GM19395 (cell line): ENCODE data around the gene MAGEH1.

Experiments
- ATAC-seq: cut with Tn5 transposase; IDR thresholded peaks from one replicate; pipeline ENCODE4 v1.9.1; 2021; ENCODE audit warnings: mild to moderate bottlenecking, moderate library complexity; ENCODE audit not compliant: unreplicated experiment

The MAGEH1 gene

DNA sequence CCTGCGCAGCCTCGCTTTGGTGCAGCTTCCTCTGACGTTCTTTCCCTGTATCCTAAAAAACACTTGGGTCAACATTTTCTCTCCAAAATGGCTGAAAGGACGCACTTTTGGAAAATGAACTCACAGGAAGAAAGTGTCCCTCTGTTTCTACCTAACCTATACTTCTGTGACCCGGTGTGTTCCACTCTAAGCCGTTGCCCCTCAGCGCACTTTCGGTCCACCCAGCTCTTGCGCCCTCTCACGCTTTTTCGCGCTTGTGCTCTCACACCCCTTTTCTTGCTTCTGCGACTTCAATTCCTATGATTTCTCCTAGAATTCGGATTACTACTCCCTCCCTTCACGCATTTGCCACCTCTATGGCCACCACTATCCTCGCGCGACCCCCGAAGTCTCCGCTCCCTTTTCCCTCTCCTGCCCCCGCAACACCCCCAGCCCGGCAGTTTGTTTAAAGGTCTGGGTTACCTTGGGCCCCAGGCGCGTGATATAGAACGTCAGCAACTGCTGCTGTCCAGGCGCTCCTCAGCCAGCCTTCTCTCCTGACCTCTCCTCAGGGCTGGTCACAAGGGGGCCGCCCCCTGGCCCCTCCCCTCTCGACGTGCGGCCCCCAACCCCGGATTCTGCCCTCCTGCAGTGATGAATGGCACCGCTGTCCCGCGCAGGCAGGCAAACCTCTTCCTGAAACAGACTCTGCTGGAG, 37.5 kb downstream of the MAGEH1 start, which contains the start of gene USP51:
TSS of gene USP51 (minus strand) at position 535 of the 696 bp plus-strand sequence. CDS start 909 bp downstream, outside the sequence.
- peak; percentile 61 for ATAC-seq

GRCh38 chrX:55490121-55490520, 38.2 kb downstream of the MAGEH1 start:
- ATAC-seq, result no peak

DNA sequence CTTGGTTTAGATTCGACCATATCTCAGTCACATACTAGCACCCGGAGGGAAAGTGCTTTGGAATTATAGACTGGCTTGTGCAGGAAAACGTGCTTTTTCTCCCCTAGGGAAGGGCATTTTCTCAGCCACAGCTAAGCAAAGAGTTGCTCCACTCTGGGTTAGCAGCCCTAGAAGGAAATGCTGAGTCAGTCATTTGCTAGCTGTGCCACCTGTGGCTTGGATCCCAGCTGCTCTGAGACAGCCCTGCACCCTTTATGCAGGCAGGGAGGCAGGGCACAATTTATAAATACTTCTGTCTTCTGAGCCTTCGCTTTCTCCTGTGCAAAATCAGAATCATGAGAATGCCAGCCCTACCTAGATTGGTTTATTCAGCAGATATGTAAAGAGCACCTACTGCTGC, 39.0 kb downstream of the MAGEH1 start:
- no peak for ATAC-seq
